ENCODE results near the gene MIEF1. TPM values are rescaled to one million over a fixed set of nuclear protein-coding genes. Genes with fewer than 3 reads are reported as not detected.

The MIEF1 gene
- total and polyA plus RNA-seq, 8 donors, result 5.1 to 47.3 (median 16.2) TPM

DNA sequence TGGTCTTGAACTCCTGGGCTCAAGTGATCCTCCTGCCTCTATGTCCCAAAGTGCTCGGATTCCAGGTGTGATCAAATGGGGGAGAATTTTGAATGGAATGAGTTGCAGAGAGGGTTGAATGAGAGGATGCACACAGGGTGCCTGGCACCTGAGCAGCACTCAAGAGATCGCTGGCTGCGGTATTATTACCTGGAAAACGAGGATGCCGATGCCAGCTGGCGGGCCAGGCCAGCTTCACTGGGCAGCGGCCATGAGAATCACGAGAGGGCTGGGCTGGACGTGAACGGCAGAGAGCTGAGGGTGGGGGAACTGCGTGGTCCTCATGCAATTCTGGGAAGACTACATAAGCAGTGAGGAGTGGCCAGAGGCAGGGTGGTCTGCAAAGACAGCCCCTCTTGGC, 42.4 kb upstream of the MIEF1 start:
- Histone ChIP-seq H3K9me3 (no peaks in the 10 kb centered on the region), H3K4me1 (peaks cover 7 to 24% (median 21%) of the 10 kb centered on the region in 4 donors), H3K36me3 (no peaks in the 10 kb centered on the region), H3K27me3 (peaks cover 4 to 47% (median 28%) of the 10 kb centered on the region in 3 donors), H3K27ac (no peak overlapping the region), H3K4me3 (no peak overlapping the region)
- TF ChIP-seq EP300 (IDR thresholded peaks at IDR 0.05), result no peak
- WGBS, 5 donors, result 80 to 87% (median 82%) methylated on average over 8 to 11 of the region's 11 CpGs
- intact Hi-C loops (cut with DNase I; ENCODE audit: low total_unique reads), result no loop called here
- DNase-seq, result no peak

DNA sequence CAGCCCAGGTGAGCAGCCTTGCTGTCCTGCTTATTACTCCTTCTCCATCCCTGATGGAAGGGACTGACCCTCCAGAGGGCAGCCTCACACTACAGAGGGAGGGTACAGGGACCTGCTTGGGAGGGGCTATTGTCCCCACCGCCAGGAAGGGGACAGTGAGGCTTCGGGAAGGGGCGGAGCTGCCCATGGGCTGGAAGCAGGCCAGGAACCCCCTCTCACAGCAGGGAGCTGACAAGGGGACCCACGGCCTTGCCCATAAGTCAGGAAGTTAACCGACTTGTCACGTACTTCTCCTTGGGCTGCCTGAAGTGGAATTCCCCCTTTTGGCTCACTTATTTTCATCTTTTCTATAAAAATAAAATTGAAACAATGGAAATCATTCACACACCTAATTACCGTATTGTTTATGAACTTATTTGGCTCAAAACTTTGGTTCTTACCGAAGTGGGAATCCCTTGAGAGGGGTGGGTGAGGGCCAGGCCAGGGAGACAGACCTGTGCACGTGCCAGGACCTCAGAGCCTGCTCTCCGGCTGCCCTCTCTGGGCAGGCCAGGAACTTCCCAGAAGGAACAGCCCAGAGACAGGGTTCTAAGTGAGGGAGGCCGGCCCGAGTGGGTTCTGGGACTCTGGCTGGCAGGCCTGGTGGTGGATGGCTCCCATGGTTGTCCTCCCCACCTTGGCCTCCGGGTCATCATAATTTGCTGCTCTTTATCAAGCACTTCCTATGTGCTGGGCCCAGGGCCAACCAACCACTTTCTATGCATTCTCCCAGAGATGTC, 39.5 kb upstream of the MIEF1 start:
- 47 to 76% (median 65%) methylated on average over 11 to 13 of the region's 13 CpGs for WGBS, 5 donors
- TF ChIP-seq CTCF (IDR thresholded peaks at IDR 0.05) (no peak), POLR2AphosphoS5 (IDR thresholded peaks at IDR 0.05) (peak in 1 of 3 donors; percentile 21), EP300 (IDR thresholded peaks at IDR 0.05) (no peak)
- peak in 1 of 2 donors; percentile 75 for DNase-seq
- Histone ChIP-seq H3K36me3 (no peaks in the 10 kb centered on the region), H3K27ac (peak overlapping the region in 4 of 5 donors; percentile 20 to 75 (median 60)), H3K4me1 (peaks cover 4 to 24% (median 18%) of the 10 kb centered on the region in 4 donors), H3K9me3 (no peaks in the 10 kb centered on the region), H3K27me3 (peaks cover 0 to 23% (median 12%) of the 10 kb centered on the region in 3 donors), H3K4me3 (no peak overlapping the region)
- intact Hi-C loops (cut with DNase I; ENCODE audit: low total_unique reads), result no loop called here

DNA sequence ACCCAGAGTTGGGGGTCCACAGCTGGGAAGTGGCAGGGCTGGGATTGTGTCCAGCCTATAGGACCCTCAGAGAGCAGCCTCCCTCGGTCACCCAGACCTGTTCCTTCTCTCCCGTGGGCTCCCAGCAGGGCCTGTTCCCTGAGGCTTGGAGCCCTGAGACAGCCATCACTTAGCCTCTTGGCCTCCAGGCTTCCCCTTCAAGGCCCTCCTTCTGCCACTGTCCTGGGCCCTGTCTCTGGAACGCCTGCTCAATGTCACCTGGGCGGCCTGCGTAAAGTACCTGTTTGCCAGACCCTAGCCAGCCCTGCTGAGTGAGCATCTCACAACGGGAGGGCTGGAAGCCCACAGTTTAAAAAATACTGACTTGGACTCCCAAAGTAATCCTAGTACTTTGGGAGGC, 38.8 kb upstream of the MIEF1 start:
- Histone ChIP-seq H3K36me3 (no peaks in the 10 kb centered on the region), H3K4me3 (no peak overlapping the region), H3K27me3 (peaks cover 0 to 18% (median 5%) of the 10 kb centered on the region in 3 donors), H3K9me3 (no peaks in the 10 kb centered on the region), H3K27ac (peak overlapping the region in 4 of 5 donors; percentile 20 to 75 (median 60)), H3K4me1 (peaks cover 0 to 18% (median 11%) of the 10 kb centered on the region in 4 donors)
- WGBS, 5 donors, result 87 to 98% (median 92%) methylated on average over 6 of the region's 6 CpGs
- no peak for DNase-seq
- TF ChIP-seq EP300 (IDR thresholded peaks at IDR 0.05) (no peak), POLR2AphosphoS5 (IDR thresholded peaks at IDR 0.05) (no peak), CTCF (IDR thresholded peaks at IDR 0.05) (no peak), POLR2A (IDR thresholded peaks at IDR 0.05) (no peak)
- intact Hi-C loops (cut with DNase I; ENCODE audit: low total_unique reads), result no loop called here

DNA sequence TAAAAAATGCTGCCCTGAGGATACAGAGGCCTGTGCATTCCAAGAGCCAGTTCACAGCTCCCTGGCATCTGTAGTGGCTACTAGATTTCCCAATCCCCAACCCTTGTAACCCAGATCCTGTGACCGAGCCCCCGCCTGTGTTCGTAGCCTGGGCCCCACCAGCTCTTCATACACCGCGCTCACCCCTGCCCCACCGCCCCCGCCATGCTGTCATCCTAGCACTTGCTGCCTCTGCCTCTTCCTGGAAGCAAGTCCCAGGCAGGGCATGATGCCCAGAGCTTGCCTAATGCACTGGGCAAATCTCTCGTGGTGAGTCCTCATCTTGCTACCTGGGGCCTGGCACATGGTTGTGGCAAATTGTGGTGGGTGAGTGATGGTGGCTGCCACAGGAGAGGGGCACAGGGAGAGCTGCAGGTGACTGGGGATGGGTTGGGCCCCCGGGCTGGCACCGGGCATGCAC, 38.1 kb upstream of the MIEF1 start:
- DNase-seq, result no peak
- no peak for TF ChIP-seq POLR2A (IDR thresholded peaks at IDR 0.05)
- no peak for TF ChIP-seq EP300 (IDR thresholded peaks at IDR 0.05)
- no peak for TF ChIP-seq CTCF (IDR thresholded peaks at IDR 0.05)
- no peak for TF ChIP-seq POLR2AphosphoS5 (IDR thresholded peaks at IDR 0.05)
- Histone ChIP-seq H3K27me3 (peaks cover 0 to 18% (median 0%) of the 10 kb centered on the region in 3 donors), H3K9me3 (no peaks in the 10 kb centered on the region), H3K27ac (peak overlapping the region in 3 of 5 donors; percentile 51 to 75 (median 68)), H3K36me3 (no peaks in the 10 kb centered on the region), H3K4me3 (no peak overlapping the region), H3K4me1 (peaks cover 0 to 16% (median 11%) of the 10 kb centered on the region in 4 donors)
- intact Hi-C loops (cut with DNase I; ENCODE audit: low total_unique reads), result no loop called here
- WGBS, 5 donors, result 73 to 84% (median 74%) methylated on average over 10 of the region's 10 CpGs

Data from stomach (tissue), 9 donors.